Breast epithelium (tissue), 3 donors: ENCODE measurements around the gene OCLN.

Source experiments
- CTCF ChIP-seq, 3 donors: fragments of 450-650 bp; IDR thresholded peaks; one replicate each; pipeline ENCODE4 v1.5.1; 2016 to 2017; ENCODE audit warnings: antibody characterized with exemption in 3 of 3, mild to moderate bottlenecking in 3 of 3, moderate library complexity in 3 of 3
- POLR2A ChIP-seq: fragments of 450-650 bp; IDR thresholded peaks from one replicate; pipeline ENCODE4 v1.6.1; 2016; ENCODE audit warnings: antibody characterized with exemption, mild to moderate bottlenecking, moderate library complexity

GRCh38 chr5:69512740-69513260 lies 20.2 kb downstream of the OCLN start:
- no peak for TF ChIP-seq CTCF (IDR thresholded peaks at IDR 0.05)
- TF ChIP-seq POLR2A = no peak
